ENCODE measurements around the gene CCDC68. TPM values are rescaled to one million over a fixed set of nuclear protein-coding genes. Genes with fewer than 3 reads are reported as not detected.

Gene CCDC68
- total and polyA plus RNA-seq, 2 of the 13 experiments (the other 11 are each of a cell fraction or from before 2014, with no cell fraction given), result 4.6 to 13.3 TPM

DNA sequence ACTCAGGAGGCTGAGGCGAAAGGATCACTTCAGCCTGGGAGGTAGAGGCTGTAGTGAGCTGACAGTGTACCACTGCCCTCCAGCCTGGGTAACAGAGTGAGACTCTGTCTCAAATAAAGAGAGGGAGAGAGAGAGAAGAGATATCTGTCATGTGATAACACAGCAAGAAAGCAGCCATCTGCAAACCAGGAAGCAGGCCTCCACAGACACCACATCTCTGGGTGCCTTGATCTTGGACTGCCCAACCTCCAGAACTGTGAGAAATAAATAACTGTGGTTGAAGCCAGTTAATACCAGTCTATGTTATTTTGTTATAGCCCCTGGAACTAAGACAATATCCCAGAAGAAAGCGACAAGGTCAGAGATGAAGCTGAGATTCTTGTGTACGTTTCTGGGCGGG, 2.6 kb upstream of the CCDC68 start:
- H3K79me2 ChIP-seq (ENCODE audit: insufficient read depth, low read length), result peaks cover 5% of the 10 kb centered on the region
- peaks cover 44% of the 10 kb centered on the region for H3K4me1 ChIP-seq (ENCODE audit: insufficient read depth, low read length)
- intact Hi-C loops (cut with micrococcal nuclease; ENCODE audit: unreplicated experiment) (no loop called here), in situ Hi-C loops (cut with HindIII; ENCODE audit: extremely low pct_ligation_motif_present, low pct_unique_long_range_greater_than_20kb) (no loop called here)
- DNase-seq (ENCODE audit: low spot score) (no peak), ATAC-seq (no peak), FAIRE-seq (no peak)
- H3K4me3 ChIP-seq (replicated peaks in 1 of 3; ENCODE audit: insufficient read depth in 1 of 3, low read depth in 2 of 3, low read length in 3 of 3), result no peak overlapping the region
- H3K4me2 ChIP-seq (ENCODE audit: low read depth, low read length), result no peak overlapping the region
- no peaks in the 10 kb centered on the region for H4K20me1 ChIP-seq (ENCODE audit: insufficient read depth, low read length)
- peaks cover 0 to 3% of the 10 kb centered on the region in 2 experiments; a peak in 1 of 5 replicates for H3K27me3 ChIP-seq (ENCODE audit: control insufficient read depth in 1 of 2, insufficient read depth in 2 of 2, low read length in 2 of 2)
- H3K9ac ChIP-seq (ENCODE audit: insufficient read depth, low read depth, low read length), result no peak overlapping the region
- CTCF ChIA-PET (ENCODE audit: low intra/inter-chr PET ratio, low total read pairs), result no interaction called here
- POLR2A ChIA-PET, result no interaction called here
- H3K9me3 ChIP-seq (ENCODE audit: low read length), result no peaks in the 10 kb centered on the region
- 56% methylated on average over 4 of the region's 4 CpGs for WGBS (ENCODE audit: low lambda C conversion rate)
- BruUV-seq (replicated peaks), result no TSS peak
- no peak overlapping the region for H2AFZ ChIP-seq (ENCODE audit: low read length)
- H3K36me3 ChIP-seq (replicated peaks in 1 of 2; ENCODE audit: control insufficient read depth in 1 of 2, insufficient read depth in 2 of 2, low read length in 2 of 2), result no peaks in the 10 kb centered on the region
- TF ChIP-seq ZNF564 (CRISPR knock-in tag; IDR thresholded peaks at IDR 0.05), result peak; percentile 94; the same call in 1 of the 2 replicates
- no peak for TF ChIP-seq ONECUT2 (CRISPR knock-in tag; IDR thresholded peaks at IDR 0.05)
- H3K27ac ChIP-seq (ENCODE audit: extremely low read length, insufficient read depth, low read length), result no peak overlapping the region

DNA sequence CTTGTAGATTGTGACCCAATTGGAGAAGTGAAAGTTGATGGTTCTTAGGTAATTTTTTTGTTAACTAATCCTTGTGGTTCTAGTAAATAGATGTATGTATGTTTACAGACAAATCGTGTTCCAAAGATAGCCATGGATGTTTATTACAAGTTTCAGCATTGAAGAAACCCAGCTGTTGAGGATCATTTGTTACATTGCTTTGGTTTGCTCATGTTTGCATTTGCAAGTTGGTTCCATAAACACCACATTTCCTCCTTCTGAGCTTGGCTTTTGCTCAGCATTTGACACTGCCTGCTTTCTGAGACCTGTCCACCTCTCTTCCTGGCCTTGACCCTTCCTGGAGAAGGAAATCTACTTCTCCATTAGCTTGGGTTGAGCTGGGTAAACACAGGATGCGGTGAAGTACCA, 1.8 kb upstream of the CCDC68 start:
- H3K9me3 ChIP-seq (ENCODE audit: low read length), result no peaks in the 10 kb centered on the region
- H3K36me3 ChIP-seq (replicated peaks in 1 of 2; ENCODE audit: control insufficient read depth in 1 of 2, insufficient read depth in 2 of 2, low read length in 2 of 2), result no peaks in the 10 kb centered on the region
- TF ChIP-seq ZNF484 (CRISPR knock-in tag; IDR thresholded peaks at IDR 0.05; ENCODE audit: borderline replicate concordance, low read depth) (no peak), HMG20A (CRISPR knock-in tag; IDR thresholded peaks at IDR 0.05; ENCODE audit: borderline replicate concordance) (no peak), SKIL (CRISPR knock-in tag; IDR thresholded peaks at IDR 0.05; ENCODE audit: borderline replicate concordance) (no peak), NR2F2 (IDR thresholded peaks at IDR 0.05; ENCODE audit: borderline replicate concordance, low read depth) (no peak), ZBTB3 (CRISPR knock-in tag; IDR thresholded peaks at IDR 0.05; ENCODE audit: borderline replicate concordance, low read depth) (no peak), KMT2B (CRISPR knock-in tag; IDR thresholded peaks at IDR 0.05) (no peak), SRF (IDR thresholded peaks at IDR 0.05; ENCODE audit: low read depth, low read length) (no peak)
- no peak overlapping the region for H3K9ac ChIP-seq (ENCODE audit: insufficient read depth, low read depth, low read length)
- no peak overlapping the region for H3K4me3 ChIP-seq (replicated peaks in 1 of 3; ENCODE audit: insufficient read depth in 1 of 3, low read depth in 2 of 3, low read length in 3 of 3)
- H3K79me2 ChIP-seq (ENCODE audit: insufficient read depth, low read length), result peaks cover 11% of the 10 kb centered on the region
- DNase-seq (ENCODE audit: low spot score) (no peak), ATAC-seq (no peak), FAIRE-seq (no peak)
- H3K27me3 ChIP-seq (ENCODE audit: control insufficient read depth in 1 of 2, insufficient read depth in 2 of 2, low read length in 2 of 2), result peaks cover 0 to 3% of the 10 kb centered on the region in 2 experiments; a peak in 1 of 5 replicates
- BruUV-seq (replicated peaks), result no TSS peak
- H3K4me1 ChIP-seq (ENCODE audit: insufficient read depth, low read length), result peaks cover 44% of the 10 kb centered on the region
- H3K4me2 ChIP-seq (ENCODE audit: low read depth, low read length), result no peak overlapping the region; the same call in 1 of the 2 replicates
- in situ Hi-C loops (cut with HindIII; ENCODE audit: extremely low pct_ligation_motif_present, low pct_unique_long_range_greater_than_20kb), result no loop called here
- H2AFZ ChIP-seq (ENCODE audit: low read length), result no peak overlapping the region
- no peaks in the 10 kb centered on the region for H4K20me1 ChIP-seq (ENCODE audit: insufficient read depth, low read length)
- H3K27ac ChIP-seq (ENCODE audit: extremely low read length, insufficient read depth, low read length), result no peak overlapping the region
- intact Hi-C loops (cut with micrococcal nuclease; ENCODE audit: unreplicated experiment), result no loop called here
- ChIA-PET CTCF (ENCODE audit: low intra/inter-chr PET ratio, low total read pairs) (no interaction called here), POLR2A (no interaction called here)
- 6% methylated on average over 2 of the region's 2 CpGs for WGBS (ENCODE audit: low lambda C conversion rate)

All from HepG2 (cell line).